Skin of body (tissue), 2 donors: ENCODE measurements around the gene CLEC11A. TPM values are rescaled to one million over a fixed set of nuclear protein-coding genes. Genes with fewer than 3 reads are reported as not detected.

Experiments
- DNase-seq: peaks from one replicate; lab custom pipeline; 2025; lab: John Stamatoyannopoulos, UW
- total RNA-seq: library from RNA; depleted of rRNA; stranded (reverse); fragments of >200 nt; gene quantifications from one replicate; pipeline ENCODE4 v1.2.3, GENCODE V29; 2014

The CLEC11A gene
- 27.2 TPM for total RNA-seq

GRCh38 chr19:50723069-50723468 is at the start of gene CLEC11A:
Gene CLEC11A (plus strand): TSS chr19:50723364. CDS start chr19:50723526, 162 bp downstream.
- DNase-seq = peak; percentile 68

GRCh38 chr19:50676625-50677197 is 46.5 kb upstream of the CLEC11A start:
- DNase-seq = no peak

- DNase-seq = no peak
Observed at GRCh38 chr19:50677636-50678035, 45.5 kb upstream of the CLEC11A start.

- no peak for DNase-seq
Observed at GRCh38 chr19:50678323-50678722, 44.8 kb upstream of the CLEC11A start.

- DNase-seq = peak; percentile 33
Observed at GRCh38 chr19:50679177-50680125, 43.7 kb upstream of the CLEC11A start.

- no peak for DNase-seq
Observed at GRCh38 chr19:50686310-50687032, 36.7 kb upstream of the CLEC11A start.

GRCh38 chr19:50688766-50689165 is 34.4 kb upstream of the CLEC11A start:
- no peak for DNase-seq

- no peak for DNase-seq
Observed at GRCh38 chr19:50690439-50690838, 32.7 kb upstream of the CLEC11A start.

GRCh38 chr19:50693064-50693975 is 29.8 kb upstream of the CLEC11A start:
- DNase-seq = no peak

GRCh38 chr19:50694815-50695145 is 28.4 kb upstream of the CLEC11A start:
- DNase-seq = no peak

- DNase-seq = peak; percentile 6
Observed at GRCh38 chr19:50695251-50696093, 27.7 kb upstream of the CLEC11A start.

- no peak for DNase-seq
Observed at GRCh38 chr19:50696094-50696483, 27.1 kb upstream of the CLEC11A start.

GRCh38 chr19:50697414-50698124 is 25.6 kb upstream of the CLEC11A start:
- no peak for DNase-seq

GRCh38 chr19:50701367-50701985 is 21.7 kb upstream of the CLEC11A start:
- no peak for DNase-seq

GRCh38 chr19:50702158-50702870 is 20.9 kb upstream of the CLEC11A start:
- no peak for DNase-seq

GRCh38 chr19:50702871-50703829 is 20.0 kb upstream of the CLEC11A start:
- DNase-seq = no peak
